NCI-H2196 treated with DMSO at 0.1 percent for 48 hours (cell line): Measurements from ENCODE around the gene MAGT1.
"Not testable (repeated sequence)": the region's sequence is repeated elsewhere in the genome, so short reads cannot be mapped to it uniquely, and the experiment has no call there.

Experiments used
- DNase-seq: peaks from one replicate; lab custom pipeline; 2025; ENCODE audit not compliant: unreplicated experiment; lab: John Stamatoyannopoulos, UW

The MAGT1 gene

GRCh38 chrX:77875372-77875771 lies 19.9 kb downstream of the MAGT1 start:
- DNase-seq, result no peak

- DNase-seq, result not testable (repeated sequence)
These were observed 63.7 kb downstream of the MAGT1 start for GRCh38 chrX:77831544-77831943.

GRCh38 chrX:77821989-77822388 lies 73.2 kb downstream of the MAGT1 start:
- DNase-seq, result not testable (repeated sequence)

- no peak for DNase-seq
These were observed 75.0 kb downstream of the MAGT1 start for GRCh38 chrX:77820091-77820727.

GRCh38 chrX:77814210-77814609 lies 81.0 kb downstream of the MAGT1 start:
- DNase-seq, result no peak

GRCh38 chrX:77802201-77802600 lies 93.0 kb downstream of the MAGT1 start:
- no peak for DNase-seq

- DNase-seq, result no peak
These were observed 100.1 kb downstream of the MAGT1 start for GRCh38 chrX:77795124-77795523.

- no peak for DNase-seq
These were observed 101.3 kb downstream of the MAGT1 start for GRCh38 chrX:77793946-77794345.

GRCh38 chrX:77788050-77788449 lies 107.2 kb downstream of the MAGT1 start:
- no peak for DNase-seq

GRCh38 chrX:77786365-77786680 lies 108.9 kb downstream of the MAGT1 start:
- DNase-seq, result no peak

GRCh38 chrX:77785486-77786364 lies 109.5 kb downstream of the MAGT1 start, which contains the start of gene ATRX:
TSS of gene ATRX (minus strand) at chrX:77786216. CDS start at chrX:77786001, 215 bp downstream.
- peak; percentile 56 for DNase-seq

GRCh38 chrX:77779695-77780094 lies 115.5 kb downstream of the MAGT1 start:
- no peak for DNase-seq

- no peak for DNase-seq
These were observed 118.6 kb downstream of the MAGT1 start for GRCh38 chrX:77776659-77777058.
